Diencephalon (tissue), 1 donor: ENCODE data around the gene JAM2. TPM values are rescaled to one million over a fixed set of nuclear protein-coding genes. Genes with fewer than 3 reads are reported as not detected.

ENCODE experiments used
- total RNA-seq: library from RNA; depleted of rRNA; stranded (reverse); fragments of >200 nt; gene quantifications from one replicate; pipeline ENCODE4 v1.2.3, GENCODE V29; 2014

JAM2 gene, protein sequence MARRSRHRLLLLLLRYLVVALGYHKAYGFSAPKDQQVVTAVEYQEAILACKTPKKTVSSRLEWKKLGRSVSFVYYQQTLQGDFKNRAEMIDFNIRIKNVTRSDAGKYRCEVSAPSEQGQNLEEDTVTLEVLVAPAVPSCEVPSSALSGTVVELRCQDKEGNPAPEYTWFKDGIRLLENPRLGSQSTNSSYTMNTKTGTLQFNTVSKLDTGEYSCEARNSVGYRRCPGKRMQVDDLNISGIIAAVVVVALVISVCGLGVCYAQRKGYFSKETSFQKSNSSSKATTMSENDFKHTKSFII
- 20.8 TPM for total RNA-seq

GRCh38 chr21:25638660-25639550, at the start of gene JAM2:
Gene JAM2, plus strand, starts transcription at chr21:25639258. Its CDS starts 564 bp downstream, at chr21:25639822.

DNA sequence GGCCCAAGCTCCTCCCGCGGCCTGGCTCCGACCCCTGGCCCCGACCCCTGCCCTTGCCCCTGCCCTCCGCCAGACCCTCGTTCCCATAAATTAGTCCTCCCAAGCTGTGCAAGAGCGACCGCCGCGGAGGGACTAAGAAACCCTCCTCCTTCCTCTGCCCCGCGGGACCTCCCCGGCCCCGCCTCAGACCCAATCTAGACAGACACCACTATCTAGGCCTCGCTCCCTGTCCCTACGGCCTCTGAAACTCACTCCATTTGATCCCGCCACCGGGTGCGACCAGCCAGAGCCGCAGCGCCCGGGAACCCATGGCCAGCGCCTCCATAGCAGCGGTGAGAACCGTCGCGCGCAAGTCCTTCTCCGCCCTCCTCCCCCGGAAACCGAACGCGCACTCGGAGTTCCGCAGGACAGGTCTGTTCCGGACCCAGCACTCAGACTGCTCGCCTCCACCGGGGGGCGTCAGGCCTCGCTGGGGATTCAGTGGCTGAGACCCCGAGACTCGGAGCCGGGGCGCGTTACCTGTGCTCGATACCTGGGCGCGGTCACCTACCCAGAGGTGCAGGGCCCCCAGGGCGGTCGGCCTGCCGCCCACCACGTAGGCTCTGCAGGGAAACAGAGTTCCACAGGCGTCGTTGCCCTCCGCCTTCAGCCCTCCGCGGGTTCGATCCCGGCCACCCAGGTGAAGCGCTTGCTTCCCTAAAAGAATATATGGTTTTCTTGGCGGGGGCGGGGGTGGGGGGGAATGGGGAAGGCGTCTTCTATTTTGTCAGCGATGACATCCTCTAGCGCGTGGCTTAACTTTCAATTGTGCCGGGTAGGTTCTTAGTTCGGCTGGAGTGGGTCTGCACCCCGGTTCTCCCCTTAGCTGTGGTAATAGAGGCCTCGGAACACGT, 31.7 kb upstream of the JAM2 start, which contains the start of gene MRPL39:
MRPL39 (minus strand) TSS at position 331 of the 893 bp plus-strand sequence; CDS start at position 325, 6 bp downstream.

GRCh38 chr21:25734904-25735645, 96.0 kb downstream of the JAM2 start, which contains the start of the genes ATP5PF and GABPA:
Gene ATP5PF, minus strand, starts transcription at chr21:25734904. Its CDS starts 5,110 bp downstream, at chr21:25729794.
Gene GABPA, plus strand, starts transcription at chr21:25734972. Its CDS starts 6,627 bp downstream, at chr21:25741599.

Other genes with a start within 250 kb of the JAM2 start
- gene MRPL39, start 31.8 kb upstream of the JAM2 start, total RNA-seq = 42.0 TPM
- 75.2 TPM for gene ATP5PF, start 95.6 kb downstream of the JAM2 start, total RNA-seq
- gene GABPA, start 95.7 kb downstream of the JAM2 start, total RNA-seq = 34.4 TPM